Measurements from ENCODE around the gene ARHGDIB.

- TF ChIP-seq ZBTB33 (IDR thresholded peaks at IDR 0.05; ENCODE audit: extremely low read depth, insufficient replicate concordance, low read length) = no peak
- peak in 2 of 3 experiments; percentile 48 to 49; a peak in 4 of 6 replicates for TF ChIP-seq CTCF (IDR thresholded peaks at IDR 0.05 in 2 of 3, conservative IDR thresholded peaks at IDR 0.05 in 1 of 3; ENCODE audit: borderline replicate concordance in 1 of 3, insufficient read depth in 1 of 3, low read depth in 2 of 3, low read length in 2 of 3)
- TF ChIP-seq POLR2AphosphoS5 (IDR thresholded peaks at IDR 0.05; ENCODE audit: low read depth, low read length) = no peak
- TF ChIP-seq POLR2A (IDR thresholded peaks at IDR 0.05; ENCODE audit: borderline replicate concordance, extremely low read depth, insufficient read depth, insufficient read length) = no peak
- TF ChIP-seq EZH2 (IDR thresholded peaks at IDR 0.05) = no peak
Observed at GRCh38 chr12:14937689-14938088, 23.7 kb downstream of the ARHGDIB start.
